Hematopoietic multipotent progenitor cell treated with erythropoietin and hydrocortisone succinate and interleukin-3 and kit ligand, for 15 days (in vitro differentiated cells): ENCODE measurements around the gene FAM163A.

ENCODE experiments used
- DNase-seq: peaks from one replicate; pipeline ENCODE4 v3.0.0-alpha.2; 2015; ENCODE audit warnings: low spot score

Gene FAM163A

DNA sequence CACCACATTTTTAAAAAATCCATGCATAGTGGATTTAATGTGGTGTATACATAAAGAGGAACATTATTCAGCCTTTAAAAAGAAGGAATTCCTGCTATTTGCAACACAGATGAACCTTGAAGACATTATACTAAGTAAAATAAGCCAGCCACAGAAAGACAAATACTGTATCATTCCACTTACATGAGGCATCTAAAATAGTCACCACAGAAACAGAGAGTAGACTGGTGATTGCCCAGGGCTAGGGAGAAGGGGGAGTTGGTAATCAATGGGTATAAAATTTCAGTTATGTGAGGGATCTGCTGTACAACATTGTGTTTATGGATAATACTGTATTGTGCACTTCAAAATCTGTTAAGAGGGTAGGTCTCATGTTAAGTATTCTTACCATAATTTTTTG is 10.0 kb downstream of the FAM163A start:
- no peak for DNase-seq

DNA sequence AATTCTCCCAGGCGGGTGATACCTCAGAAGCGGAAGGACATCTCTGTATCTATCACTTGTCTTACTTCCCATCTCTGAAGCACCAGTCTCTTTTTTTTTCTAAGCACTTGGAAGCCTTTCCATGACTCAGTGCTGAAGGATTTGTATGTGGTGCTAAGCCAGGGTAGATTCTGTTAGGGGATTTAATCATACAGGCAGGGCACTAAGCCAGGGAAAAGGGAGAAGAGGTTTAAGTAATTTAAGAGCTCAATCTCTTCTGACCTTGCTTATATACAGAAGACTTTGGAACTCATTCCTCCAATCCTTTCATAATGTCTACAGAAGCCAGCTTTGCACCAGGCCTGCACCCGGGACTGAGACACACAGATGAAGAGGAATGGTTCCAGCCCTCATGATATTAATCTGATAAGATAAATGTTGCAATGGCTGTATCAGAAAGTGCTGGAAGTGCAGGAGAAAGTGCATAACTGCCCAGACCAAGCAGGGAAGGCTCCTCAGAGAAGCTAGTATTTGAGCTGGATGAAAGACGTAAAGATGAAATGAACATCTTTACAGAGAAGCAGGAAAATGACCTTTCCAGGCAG is 11.0 kb downstream of the FAM163A start:
- DNase-seq = no peak

DNA sequence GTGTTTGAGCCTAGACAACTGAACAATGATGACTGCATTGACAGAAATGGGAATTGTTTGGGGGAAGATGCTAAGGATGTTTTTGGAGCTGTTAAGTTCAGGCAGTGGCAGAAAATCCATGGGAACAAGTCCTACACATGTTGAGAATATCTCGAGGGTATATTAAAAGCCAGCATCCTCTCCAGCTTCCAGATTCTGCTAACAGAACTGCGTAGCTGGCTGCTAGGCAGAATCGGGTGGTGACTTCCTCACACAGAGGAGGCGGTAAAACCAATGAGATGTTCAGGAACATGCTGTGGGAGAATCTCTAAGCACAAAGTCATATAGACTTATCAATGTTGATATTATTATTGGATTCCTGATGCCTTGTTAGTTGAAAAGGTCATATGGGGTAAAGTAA is 14.8 kb downstream of the FAM163A start:
- no peak for DNase-seq

DNA sequence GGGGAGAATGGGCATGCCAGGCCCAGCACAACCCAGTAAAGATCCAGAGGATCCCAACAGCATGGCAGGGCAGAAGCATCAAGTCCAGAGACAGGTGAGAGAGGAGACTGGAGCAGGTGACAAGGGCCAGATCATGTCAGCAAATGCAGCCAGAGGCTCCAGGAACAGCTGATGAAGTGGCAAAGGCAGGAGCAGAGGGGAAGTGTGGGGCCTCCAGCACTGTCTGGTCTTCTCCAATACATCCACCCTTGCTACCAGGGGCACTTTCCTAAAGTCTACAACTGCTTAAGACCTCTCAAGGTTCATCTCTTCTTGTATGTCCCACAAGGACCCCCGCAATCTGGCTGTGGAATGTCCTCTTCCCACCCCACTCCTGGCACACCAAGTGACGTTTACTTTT is 17.4 kb downstream of the FAM163A start:
- no peak for DNase-seq

DNA sequence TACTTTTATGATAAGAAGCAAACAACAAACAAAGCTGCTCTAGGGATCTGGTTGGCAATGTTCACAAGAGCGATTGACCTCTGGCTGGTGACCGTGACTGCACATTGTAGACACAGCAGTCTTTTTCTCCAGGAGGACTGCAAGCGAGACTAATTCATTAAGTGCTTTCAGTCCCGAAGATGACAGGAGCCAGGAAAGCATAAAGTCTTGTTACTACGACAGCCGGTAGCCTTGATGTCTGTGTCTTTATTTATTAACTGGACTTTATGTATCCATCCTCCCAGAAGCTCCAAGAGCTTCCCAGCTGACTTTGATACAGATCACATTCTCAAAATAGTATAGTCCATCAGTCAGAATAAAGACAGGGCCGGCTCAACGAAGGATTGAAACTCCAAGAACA is 18.2 kb downstream of the FAM163A start:
- no peak for DNase-seq

DNA sequence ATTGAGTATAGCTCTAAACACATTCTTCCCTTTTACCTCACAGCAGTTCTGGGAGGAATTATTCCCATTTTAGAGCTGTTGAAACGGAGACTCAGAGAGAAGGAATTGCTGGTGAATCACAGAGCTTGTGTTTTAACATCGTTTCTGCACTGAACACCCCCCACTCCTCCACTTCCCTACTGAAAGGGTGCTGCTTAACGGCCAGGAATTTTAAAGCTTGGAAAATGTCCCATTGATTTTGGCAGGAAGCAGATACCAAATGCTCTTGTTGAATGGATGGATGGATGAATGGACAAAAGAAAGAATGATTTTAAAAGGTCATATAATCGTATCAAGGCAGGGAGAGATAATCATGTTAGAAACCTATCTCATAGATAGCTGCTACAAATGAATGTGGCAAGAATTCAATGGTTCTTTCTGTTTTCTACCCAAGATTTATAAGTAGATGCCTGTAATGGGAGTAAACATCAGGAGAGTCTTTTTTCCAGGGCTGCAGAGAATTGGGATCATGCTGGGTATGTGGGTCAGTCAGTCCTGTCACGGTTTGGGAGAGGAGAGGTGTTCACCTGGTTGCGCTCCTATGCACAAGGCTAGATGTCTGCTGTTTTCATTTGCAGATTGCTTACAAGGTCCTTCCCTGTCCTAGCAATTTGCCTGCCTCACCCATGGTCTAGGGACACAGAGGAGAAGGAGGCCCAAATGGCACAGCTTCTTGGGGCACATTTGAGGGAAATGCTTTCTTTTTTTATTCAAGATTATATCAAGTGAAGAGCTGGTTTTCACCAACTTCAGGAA is 19.0 kb downstream of the FAM163A start:
- DNase-seq = no peak

DNA sequence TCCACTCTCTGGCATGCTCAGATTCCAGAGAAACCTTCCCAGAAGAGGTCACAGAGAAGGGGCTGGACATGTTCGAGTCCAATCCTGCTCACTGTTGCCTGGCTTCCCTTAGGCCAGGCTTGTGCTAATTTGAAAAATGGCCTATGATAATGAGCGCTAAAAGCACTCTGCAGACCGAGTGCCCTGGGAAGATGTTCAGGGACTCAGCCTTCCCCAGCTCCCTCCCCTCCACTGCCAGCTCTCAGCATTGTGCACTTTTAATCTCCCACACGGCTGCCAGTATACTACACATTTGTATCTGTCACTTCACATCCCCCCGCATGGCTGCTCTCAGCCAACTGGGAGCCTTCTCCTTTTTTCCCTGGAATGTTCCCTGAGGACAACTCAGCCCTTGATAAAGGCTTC is 24.1 kb downstream of the FAM163A start:
- no peak for DNase-seq

DNA sequence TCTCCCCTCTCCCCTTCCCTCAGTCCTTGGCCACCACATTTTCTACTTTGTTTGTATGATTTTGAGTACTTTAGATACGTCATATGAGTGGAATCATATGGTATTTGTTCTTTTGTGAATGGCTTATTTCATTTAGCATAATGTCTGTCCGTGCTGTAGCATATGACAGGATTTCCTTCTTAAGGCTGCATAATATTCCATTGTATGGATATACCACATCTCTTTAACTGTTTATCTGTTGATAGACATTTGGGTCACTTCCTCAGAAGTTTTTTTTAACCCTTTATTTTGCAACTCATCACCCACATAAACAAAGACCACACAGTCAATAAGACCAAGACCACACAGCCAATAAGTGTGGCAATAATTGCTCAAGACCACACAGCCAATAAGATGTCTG is 24.9 kb downstream of the FAM163A start:
- no peak for DNase-seq

DNA sequence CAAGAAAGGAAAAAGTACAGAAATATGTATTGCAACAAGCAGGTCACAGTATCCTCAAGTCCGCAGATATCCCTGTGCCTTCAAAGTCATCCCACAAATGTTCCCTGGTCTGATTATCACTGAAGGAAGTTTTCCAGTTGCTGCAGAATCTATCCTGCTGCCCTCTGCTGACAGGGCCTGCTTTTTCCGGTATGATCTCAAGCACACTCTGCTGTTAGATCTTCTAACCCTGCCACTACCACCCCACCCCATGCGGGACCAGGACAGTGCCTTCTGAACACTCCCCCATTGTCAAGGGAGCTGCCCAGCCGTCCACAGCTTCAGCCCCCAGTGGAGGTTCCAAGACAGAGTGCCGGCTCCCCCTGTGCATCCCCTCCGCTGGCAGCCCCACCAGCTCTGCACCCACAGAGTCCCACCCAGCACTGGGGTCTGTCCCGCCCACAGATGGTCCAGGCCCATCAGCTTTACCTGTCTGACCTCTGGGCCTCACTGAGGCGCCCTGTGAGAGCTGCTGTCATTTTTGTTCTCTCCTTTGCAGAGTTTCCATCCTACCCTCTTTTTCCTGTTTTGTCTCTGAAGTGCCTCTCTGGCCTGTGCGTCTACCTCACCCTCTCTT is 27.9 kb downstream of the FAM163A start:
- no peak for DNase-seq

DNA sequence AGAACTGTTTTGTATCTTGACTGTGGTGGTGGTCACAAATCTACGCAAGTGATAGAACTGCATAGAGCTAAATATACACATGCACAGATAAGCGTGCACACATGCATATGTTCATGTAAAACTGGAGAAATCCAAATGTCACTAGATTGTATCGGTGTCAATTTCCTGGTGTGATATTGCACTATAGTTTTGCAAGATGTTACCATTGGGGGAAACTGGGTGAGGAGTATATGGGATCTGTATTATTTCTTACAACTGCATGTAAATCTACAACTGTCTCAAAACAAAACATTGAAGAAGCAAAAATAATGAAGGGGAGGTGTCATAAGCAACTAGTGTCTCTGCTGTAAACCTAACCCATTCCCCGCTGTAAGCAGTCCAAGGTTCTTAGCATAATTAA is 30.2 kb downstream of the FAM163A start:
- no peak for DNase-seq

DNA sequence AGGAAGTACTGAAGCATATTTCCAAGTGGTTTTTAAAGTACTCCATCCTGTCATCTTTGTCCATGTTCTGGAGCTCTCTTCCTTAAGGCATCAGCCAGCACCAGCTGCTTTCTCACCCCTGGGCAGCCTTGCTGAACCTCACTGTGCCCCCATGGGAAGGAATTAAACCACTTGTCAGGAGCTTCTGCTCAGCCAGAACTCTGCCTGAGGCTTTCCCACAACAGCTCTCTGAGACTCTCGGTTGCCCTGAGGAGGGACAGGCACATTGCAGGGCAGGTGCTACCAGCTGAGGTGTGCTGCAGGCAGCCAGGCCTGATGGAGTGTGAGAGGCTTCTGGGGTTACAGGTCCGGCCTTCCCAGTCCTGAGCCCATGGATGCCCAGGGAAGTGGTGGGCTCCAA is 30.9 kb downstream of the FAM163A start:
- no peak for DNase-seq

DNA sequence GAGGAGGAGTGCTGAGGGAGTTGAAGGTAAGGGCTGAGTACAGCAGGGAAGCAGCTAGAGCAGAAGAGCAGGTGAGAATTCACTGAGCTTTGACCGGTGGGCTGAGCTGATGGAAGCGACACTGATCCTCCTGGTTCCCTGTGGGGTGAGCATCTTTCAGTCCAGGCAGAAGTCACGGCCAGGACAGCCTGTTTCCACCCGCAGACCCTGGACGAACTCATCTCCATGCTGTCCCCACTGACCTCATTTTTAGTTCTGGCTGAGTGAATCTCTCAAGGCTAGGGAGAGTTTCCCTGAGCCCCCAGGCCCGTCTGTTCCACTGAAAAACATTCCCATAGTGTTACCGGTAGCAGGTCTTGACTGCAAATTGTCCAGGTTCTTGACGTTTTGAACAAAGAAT is 31.5 kb downstream of the FAM163A start:
- no peak for DNase-seq

DNA sequence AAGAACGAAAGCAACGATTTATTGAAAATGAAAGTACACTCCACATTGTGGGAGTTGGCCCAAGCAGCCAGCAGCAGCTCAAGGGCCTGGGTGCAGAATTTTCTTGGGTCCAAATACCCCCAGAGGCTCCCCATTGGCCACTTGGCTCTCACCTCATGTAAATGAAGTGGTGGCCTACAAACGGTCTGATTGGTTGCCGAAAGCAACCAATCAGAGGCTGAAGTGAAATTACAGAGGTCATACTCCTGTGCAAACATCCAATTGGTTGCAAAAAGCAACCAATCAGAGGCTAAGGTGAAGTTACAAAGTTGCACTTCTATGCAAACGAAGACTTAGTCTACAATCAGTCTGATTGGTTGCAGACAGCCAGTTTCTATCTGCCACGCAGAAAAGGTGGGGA is 31.9 kb downstream of the FAM163A start:
- DNase-seq = no peak

DNA sequence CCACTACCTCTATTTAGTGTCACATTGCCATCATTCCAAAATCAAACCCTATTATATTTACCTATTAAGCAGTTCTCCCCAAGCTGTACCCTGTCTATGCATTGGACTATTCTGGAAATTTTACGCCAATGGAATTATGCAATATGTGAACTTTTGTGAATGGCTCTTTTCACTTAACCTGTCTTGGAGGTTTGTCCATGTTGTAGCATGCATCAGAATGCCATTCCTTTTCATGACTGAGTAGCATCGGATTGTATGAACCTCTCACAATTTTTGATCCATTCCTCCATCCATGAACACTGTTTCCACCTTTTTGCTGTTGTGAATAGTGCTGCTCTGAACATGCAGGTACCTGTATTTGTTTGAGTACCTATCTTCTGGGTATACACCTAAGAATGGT is 33.7 kb downstream of the FAM163A start:
- DNase-seq = no peak

DNA sequence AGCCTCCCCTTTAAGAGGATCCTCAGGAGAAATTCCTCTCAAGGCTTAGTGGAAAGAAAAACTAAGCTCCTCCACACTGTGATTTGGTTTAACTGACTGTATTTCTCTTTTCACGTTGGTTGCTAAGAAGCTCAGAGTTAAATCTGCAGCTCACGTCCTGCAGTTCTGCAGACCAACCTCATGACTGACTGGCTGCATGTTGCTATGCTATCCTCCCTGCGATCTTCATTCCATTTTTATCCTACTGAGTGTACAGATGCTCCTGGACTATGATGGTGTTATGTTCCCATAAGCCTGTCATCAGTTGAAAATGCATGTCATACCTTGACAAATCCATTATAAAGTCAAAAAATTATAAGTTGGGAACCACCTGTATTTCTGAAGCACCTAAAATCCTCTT is 34.6 kb downstream of the FAM163A start:
- DNase-seq = no peak

DNA sequence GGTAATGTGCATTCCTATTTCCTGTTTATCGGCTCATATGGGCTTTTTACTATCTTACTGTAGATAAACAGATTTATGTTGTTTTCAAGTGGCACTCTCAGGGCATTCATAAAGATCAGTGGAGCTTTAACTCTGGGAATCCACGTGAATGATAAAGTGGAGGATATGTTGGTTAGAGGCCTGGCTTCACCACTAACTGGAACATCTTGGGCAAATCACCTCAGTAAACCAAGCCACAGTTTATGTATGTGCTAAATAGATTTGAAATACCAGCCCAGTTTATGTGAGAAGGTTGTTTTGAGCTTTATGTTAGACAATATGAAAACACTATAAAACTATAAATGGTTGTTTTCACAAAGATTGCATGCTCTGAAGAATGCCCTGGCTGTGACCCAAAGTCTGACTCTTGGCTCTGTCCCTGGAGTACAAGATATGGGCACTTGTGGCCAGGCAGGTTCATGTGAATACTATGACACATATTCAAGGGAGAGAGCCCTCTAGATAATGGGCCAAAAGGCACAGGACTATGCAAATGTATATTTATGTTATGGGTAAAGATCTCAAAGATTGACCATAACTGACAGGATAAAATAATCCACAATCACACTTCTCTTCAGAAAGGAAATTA is 36.7 kb downstream of the FAM163A start:
- no peak for DNase-seq

DNA sequence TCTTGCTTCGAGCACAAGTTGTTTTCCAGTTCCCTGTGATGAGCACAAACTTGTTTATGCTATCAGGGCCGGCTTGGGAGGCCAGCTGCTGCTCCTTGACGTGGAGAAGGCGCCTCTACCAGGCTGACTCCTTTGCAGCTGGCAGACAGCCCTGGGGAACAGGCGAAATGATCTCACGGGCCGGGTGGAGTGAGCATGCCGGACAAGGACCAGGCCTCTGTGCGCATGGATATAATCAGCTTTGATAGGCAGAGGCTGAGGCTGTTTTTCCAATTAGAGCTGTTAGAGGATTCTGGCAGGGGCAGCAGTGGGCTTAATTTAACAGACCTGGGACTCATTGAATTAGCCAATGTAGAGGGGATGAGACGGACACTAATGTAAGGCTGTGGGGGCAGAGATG is 38.9 kb downstream of the FAM163A start:
- no peak for DNase-seq

DNA sequence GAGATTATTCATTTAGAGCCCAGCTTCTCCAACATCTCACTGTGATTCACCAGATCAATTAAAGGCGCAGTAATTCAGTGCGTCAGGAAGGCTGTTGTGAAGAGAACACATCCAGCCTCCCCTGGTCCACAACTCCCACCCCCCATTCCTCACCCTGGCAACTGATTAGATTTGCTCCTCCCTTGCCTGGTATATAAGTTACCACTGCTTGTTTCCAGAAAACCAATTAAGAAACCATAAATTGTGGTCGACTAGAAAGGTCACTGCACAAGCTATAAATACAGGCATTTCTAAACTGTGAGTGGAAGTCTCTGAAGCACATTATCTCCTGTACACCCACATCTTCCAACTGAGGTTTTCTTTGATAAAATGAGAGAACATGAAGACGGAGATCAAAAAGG is 41.9 kb downstream of the FAM163A start:
- DNase-seq = no peak

DNA sequence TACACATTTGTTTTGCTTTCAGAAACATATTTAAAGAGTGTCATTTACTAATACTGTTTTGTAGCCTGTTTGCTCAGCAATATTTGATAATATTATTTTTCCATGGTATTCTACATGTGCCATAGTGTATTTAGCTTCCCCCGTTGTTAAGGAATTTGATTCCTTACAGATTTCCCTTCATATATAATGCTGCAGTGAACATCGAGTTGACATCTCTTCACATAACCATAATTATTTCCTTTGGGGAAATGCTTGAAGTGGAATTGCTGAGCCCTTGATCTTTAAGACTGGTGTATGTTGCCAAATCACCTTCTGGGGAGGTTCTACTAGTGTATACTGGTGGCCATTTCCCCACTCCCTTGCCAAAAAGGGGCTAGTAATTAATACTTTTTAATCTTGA is 42.6 kb downstream of the FAM163A start:
- DNase-seq = no peak

DNA sequence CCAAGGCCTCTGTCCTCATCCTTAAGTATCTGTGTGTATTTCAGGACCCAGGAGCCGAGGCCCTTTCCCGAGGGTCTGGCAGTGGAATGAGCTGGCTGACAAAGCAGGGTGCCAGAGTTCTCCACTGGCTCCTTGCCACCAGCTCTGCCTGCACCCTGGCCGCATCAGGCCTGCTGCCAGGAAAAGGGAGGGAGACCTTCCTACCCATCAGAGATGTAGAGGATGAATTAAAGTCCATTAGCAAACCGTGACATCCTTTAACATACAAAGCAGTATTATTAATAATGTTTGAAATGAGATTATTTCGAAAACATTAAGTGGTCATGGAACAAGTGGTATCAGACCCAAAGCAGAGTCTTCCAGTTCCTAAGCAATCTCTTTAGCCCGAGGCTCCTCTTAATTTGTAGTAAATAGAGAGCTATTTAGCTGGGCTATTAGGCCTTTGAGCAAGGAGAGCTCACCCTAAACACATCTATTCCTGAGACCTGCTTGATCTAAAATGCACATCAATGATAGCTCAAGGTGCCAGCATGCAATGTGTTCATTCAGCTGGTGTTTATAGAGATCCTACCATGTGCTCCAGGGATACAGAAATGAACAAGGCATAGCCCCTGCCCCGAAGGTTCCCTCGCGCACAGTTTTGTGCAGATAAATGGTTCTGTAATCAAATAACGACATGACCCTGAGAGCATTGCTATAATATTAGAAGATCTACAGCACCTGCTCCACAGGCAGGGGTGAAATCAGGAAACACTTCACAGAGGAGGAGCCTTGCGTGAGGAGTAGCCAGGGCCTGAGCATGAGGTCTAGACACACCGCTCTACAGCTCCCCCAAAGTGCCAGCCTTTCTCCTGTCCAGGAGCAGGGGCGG is 44.0 kb downstream of the FAM163A start:
- no peak for DNase-seq

DNA sequence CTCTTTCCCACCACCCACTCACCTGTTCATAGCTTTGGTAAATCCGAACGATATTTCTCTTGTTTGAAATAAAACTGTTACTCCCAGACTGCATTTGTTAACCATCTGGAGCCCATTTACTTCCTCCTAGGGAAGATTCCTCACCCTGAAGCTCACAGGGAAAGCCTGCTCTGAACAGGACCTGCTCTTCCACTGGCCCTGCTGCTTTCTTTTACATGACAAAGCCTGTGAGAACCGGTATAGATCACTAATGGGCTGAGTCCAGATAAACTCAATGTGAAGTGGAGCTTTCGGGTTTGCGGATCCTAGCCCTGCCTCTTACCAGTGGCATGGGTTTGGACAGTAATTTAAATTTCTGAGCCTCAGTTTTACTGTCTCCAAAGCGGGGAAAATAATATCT is 45.2 kb downstream of the FAM163A start:
- DNase-seq = no peak

DNA sequence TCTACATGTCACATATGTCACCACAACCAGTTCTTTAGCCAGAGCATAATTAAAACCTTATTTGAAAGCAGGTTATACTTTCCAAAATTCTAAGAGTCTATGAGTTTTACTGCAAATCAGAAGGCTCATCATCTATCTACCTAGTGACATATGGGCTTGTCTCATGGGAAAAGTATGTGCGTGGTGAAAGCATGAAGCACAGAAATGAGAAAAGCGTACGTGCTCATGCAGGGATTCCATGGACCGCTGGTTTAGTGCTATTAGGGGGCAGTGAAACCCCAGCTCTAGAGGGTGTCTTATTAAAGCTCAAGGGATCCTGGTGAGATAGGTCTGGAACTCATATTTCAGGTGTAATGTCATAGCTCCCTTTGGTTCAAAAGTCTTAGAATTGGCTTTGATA is 50.2 kb downstream of the FAM163A start:
- no peak for DNase-seq
